Measurements from ENCODE around the gene KCNJ14. TPM values are rescaled to one million over a fixed set of nuclear protein-coding genes. Genes with fewer than 3 reads are reported as not detected.

KCNJ14 gene
- total and polyA plus RNA-seq, 3 experiments from 2014 or later = 0.12 to 2.0 (median 1.8) TPM

DNA sequence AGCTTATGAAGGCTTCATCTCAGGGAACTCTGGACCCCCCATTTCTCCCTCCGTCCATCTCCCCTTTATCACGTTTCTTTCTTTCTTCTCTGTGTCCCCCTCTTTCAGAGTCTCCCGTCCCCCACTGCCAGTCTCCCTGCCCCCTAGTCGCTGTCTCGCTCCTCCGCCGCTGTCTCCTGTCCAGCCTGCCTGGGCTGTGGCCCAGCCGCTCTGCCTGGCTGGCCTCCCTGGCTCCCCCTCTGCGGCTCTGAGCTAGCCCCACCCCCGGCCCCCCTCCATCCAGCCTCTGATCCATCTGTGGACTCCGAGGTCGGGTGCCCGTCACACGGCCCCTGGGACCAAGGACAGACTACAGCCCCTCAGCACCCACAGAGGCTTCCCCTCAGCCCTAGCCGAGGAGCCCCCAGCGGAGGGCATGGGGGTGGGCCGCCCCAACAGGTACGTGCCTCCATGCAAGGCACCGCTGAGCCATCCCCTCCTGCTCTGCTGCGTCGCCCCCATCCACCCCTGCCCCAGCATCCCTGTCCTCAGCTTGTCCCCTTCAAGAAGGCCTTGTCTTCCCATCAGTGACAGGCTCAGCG, 1.1 kb upstream of the KCNJ14 start:
- CTCF ChIA-PET = no interaction called here
- no peak overlapping the region for H3K27ac Mint-ChIP-seq
- peaks cover 36% of the 10 kb centered on the region for H3K36me3 ChIP-seq (ENCODE audit: insufficient read depth, low read length)

DNA sequence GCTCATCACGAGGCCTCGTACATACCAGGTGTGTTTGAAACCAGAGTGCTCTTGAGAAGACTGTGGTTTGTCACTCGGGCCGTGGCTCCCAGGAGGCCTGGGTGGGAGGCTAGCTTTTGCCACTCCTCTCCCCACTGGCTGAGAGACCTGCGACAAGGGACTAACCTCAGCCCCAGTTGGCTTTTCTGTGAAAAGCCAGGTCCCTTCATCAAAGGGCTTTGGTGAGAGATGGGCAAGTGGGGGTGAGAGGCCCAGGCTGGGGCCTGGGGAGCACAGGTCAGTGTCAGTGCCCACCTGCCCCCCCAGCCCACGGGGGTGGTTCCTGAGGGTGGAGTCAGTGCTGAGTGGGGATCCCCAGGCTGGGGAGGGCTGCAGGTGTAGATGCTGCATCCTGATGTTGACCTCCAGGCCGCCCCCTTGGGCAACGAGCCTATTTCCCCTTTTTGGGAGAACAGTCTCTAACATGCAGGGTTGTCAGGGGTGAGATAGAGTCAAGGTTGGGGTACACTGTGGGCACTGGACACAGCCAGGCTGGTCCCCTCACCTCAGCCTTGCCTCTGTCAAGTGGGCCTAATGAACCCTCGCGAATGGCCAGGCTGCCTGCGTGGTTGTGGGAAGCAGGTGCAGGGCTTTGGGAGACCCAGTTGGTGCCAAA, 661 bp downstream of the KCNJ14 start:
- H3K9me3 ChIP-seq (ENCODE audit: low read length) = no peaks in the 10 kb centered on the region
- H3K27ac ChIP-seq (ENCODE audit: low read depth, low read length) = no peak overlapping the region
- Mint-ChIP-seq H3K27ac (no peak overlapping the region), H3K4me1 (peaks cover 3 to 8% (median 7%) of the 10 kb centered on the region in 3 donors), H3K9me3 (no peaks in the 10 kb centered on the region), H3K27me3 (no peaks in the 10 kb centered on the region), H3K4me3 (no peak overlapping the region), H3K36me3 (peaks cover 5 to 59% (median 11%) of the 10 kb centered on the region in 3 donors)
- no peak overlapping the region for H3K4me3 ChIP-seq (ENCODE audit: low read length)
- peaks cover 25% of the 10 kb centered on the region for H3K36me3 ChIP-seq (ENCODE audit: insufficient read depth, low read length)
- ChIA-PET POLR2A (interaction anchor here (0.6 kb wide), 1 partner anchor 61 kb away, joined by 5 read pairs; no protein-coding TSS in a partner anchor), CTCF (no interaction called here)
- no peaks in the 10 kb centered on the region for H3K4me1 ChIP-seq (ENCODE audit: insufficient read depth, low read length)
- no peak for DNase-seq
- no peaks in the 10 kb centered on the region for H3K27me3 ChIP-seq (ENCODE audit: insufficient read depth, low read length, poor library complexity, severe bottlenecking)

More for the DNA sequence above, 1.1 kb upstream of the KCNJ14 start:
- POLR2A ChIA-PET = interaction anchor here (0.7 kb wide), 1 partner anchor 8 kb away, joined by 5 read pairs; no protein-coding TSS in a partner anchor
- DNase-seq = no peak
- Mint-ChIP-seq H3K4me1 (peaks cover 3 to 10% (median 8%) of the 10 kb centered on the region in 3 donors), H3K36me3 (peaks cover 5 to 74% (median 12%) of the 10 kb centered on the region in 3 donors), H3K4me3 (no peak overlapping the region), H3K27me3 (no peaks in the 10 kb centered on the region), H3K9me3 (no peaks in the 10 kb centered on the region)
- H3K27me3 ChIP-seq (ENCODE audit: insufficient read depth, low read length, poor library complexity, severe bottlenecking) = no peaks in the 10 kb centered on the region
- H3K4me3 ChIP-seq (ENCODE audit: low read length) = no peak overlapping the region
- no peaks in the 10 kb centered on the region for H3K9me3 ChIP-seq (ENCODE audit: low read length)
- H3K27ac ChIP-seq (ENCODE audit: low read depth, low read length) = no peak overlapping the region
- no peaks in the 10 kb centered on the region for H3K4me1 ChIP-seq (ENCODE audit: insufficient read depth, low read length)

DNA sequence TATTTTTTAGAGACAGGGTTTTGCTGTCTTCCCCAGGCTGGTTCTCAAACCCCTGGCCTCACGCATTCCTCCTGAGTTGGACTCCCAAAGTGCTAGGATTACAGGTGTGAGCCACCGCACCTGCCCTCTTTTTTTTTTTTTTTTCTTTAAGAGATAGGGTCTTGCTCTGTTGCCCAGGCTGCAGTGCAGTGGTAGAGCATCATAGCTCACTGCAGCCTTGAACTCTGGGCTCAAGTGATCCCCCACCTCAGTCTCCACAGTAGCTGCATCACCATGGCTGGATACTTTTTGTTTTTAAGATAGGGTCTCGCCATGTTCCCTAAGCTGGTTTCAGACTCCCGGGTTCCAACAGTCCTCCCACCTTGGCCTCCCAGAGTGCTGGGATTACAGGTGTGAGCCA, 1.5 kb downstream of the KCNJ14 start:
- no peak for DNase-seq
- CTCF ChIA-PET = no interaction called here

DNA sequence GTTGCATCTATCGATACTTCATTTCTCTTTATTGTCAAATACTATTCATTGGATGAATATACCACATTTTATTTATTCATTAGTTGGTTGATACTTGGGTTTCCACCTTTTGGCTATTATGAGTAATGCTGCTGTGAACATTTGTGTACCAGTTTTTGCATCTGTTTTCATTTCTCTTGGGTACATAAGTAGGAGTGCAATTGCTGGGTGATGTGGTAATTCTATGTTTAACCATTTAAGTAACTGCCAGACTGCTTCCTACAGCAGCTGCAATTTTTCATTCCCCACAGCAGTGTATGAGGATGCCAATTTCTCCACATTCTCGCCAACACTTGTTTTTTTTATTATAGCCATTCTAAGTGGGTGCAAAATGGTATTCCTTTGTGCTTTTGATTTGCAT, 2.6 kb downstream of the KCNJ14 start:
- POLR2A ChIA-PET = no interaction called here
- H3K4me1 Mint-ChIP-seq = peaks cover 3 to 8% (median 7%) of the 10 kb centered on the region in 3 donors
- no peaks in the 10 kb centered on the region for H3K9me3 Mint-ChIP-seq
- no peaks in the 10 kb centered on the region for H3K4me1 ChIP-seq (ENCODE audit: insufficient read depth, low read length)
- CTCF ChIA-PET = no interaction called here
- no peak for DNase-seq
- no peak overlapping the region for H3K4me3 ChIP-seq (ENCODE audit: low read length)
- H3K9me3 ChIP-seq (ENCODE audit: low read length) = no peaks in the 10 kb centered on the region
- no peak overlapping the region for H3K27ac Mint-ChIP-seq
- H3K4me3 Mint-ChIP-seq = no peak overlapping the region
- no peaks in the 10 kb centered on the region for H3K27me3 ChIP-seq (ENCODE audit: insufficient read depth, low read length, poor library complexity, severe bottlenecking)
- peaks cover 5 to 40% (median 9%) of the 10 kb centered on the region in 3 donors for H3K36me3 Mint-ChIP-seq
- no peaks in the 10 kb centered on the region for H3K27me3 Mint-ChIP-seq
- H3K36me3 ChIP-seq (ENCODE audit: insufficient read depth, low read length) = peaks cover 9% of the 10 kb centered on the region
- no peak overlapping the region for H3K27ac ChIP-seq (ENCODE audit: low read depth, low read length)

More for the DNA sequence above, 1.5 kb downstream of the KCNJ14 start:
- Histone ChIP-seq H3K27me3 (ENCODE audit: insufficient read depth, low read length, poor library complexity, severe bottlenecking) (no peaks in the 10 kb centered on the region), H3K27ac (ENCODE audit: low read depth, low read length) (no peak overlapping the region), H3K4me1 (ENCODE audit: insufficient read depth, low read length) (no peaks in the 10 kb centered on the region), H3K36me3 (ENCODE audit: insufficient read depth, low read length) (peaks cover 17% of the 10 kb centered on the region), H3K9me3 (ENCODE audit: low read length) (no peaks in the 10 kb centered on the region), H3K4me3 (ENCODE audit: low read length) (no peak overlapping the region)
- H3K4me1 Mint-ChIP-seq = peaks cover 3 to 8% (median 7%) of the 10 kb centered on the region in 3 donors
- H3K36me3 Mint-ChIP-seq = peaks cover 5 to 51% (median 11%) of the 10 kb centered on the region in 3 donors
- H3K27me3 Mint-ChIP-seq = no peaks in the 10 kb centered on the region
- no peak overlapping the region for H3K27ac Mint-ChIP-seq
- H3K9me3 Mint-ChIP-seq = no peaks in the 10 kb centered on the region
- H3K4me3 Mint-ChIP-seq = no peak overlapping the region
- POLR2A ChIA-PET = no interaction called here

DNA sequence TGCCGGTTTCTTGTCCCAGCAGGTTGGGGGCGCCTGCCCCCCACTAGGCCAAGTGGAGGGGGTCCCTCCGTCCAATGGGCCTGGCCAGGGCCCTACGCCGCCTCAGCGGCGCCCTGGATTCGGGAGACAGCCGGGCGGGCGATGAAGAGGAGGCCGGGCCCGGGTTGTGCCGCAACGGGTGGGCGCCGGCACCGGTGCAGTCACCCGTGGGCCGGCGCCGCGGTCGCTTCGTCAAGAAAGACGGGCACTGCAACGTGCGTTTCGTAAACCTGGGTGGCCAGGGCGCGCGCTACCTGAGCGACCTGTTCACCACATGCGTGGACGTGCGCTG, 6.2 kb downstream of the KCNJ14 start:
- Histone ChIP-seq H3K27ac (ENCODE audit: low read depth, low read length) (no peak overlapping the region), H3K4me1 (ENCODE audit: insufficient read depth, low read length) (no peaks in the 10 kb centered on the region), H3K4me3 (ENCODE audit: low read length) (no peak overlapping the region), H3K9me3 (ENCODE audit: low read length) (no peaks in the 10 kb centered on the region), H3K27me3 (ENCODE audit: insufficient read depth, low read length, poor library complexity, severe bottlenecking) (no peaks in the 10 kb centered on the region), H3K36me3 (ENCODE audit: insufficient read depth, low read length) (no peaks in the 10 kb centered on the region)
- CTCF ChIA-PET = no interaction called here
- POLR2A ChIA-PET = no interaction called here
- Mint-ChIP-seq H3K27ac (no peak overlapping the region), H3K27me3 (no peaks in the 10 kb centered on the region), H3K4me3 (no peak overlapping the region), H3K9me3 (no peaks in the 10 kb centered on the region), H3K4me1 (no peaks in the 10 kb centered on the region), H3K36me3 (peaks cover 0 to 12% (median 2%) of the 10 kb centered on the region in 3 donors)
- DNase-seq = no peak

DNA sequence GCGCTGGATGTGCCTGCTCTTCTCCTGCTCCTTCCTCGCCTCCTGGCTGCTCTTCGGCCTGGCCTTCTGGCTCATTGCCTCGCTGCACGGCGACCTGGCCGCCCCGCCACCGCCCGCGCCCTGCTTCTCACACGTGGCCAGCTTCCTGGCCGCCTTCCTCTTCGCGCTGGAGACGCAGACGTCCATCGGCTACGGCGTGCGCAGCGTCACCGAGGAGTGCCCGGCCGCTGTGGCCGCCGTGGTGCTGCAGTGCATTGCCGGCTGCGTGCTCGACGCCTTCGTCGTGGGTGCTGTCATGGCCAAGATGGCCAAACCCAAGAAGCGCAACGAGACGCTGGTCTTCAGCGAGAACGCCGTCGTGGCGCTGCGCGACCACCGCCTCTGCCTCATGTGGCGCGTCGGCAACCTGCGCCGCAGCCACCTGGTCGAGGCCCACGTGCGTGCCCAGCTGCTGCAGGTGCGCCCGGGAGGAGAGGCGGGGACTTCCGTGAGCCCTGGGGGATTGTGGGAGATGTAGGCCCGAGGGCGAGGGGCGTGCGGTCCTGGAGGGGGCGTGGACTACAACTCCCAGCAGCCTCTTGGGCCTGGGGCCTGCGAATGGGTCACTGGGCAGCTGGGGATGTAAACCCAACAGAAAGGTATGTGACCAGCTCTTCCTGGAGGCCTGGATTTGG, 6.7 kb downstream of the KCNJ14 start:
- Mint-ChIP-seq H3K4me1 (no peaks in the 10 kb centered on the region), H3K4me3 (no peak overlapping the region), H3K27me3 (no peaks in the 10 kb centered on the region), H3K9me3 (no peaks in the 10 kb centered on the region), H3K36me3 (peaks cover 0 to 9% (median 2%) of the 10 kb centered on the region in 3 donors), H3K27ac (no peak overlapping the region)
- Histone ChIP-seq H3K36me3 (ENCODE audit: insufficient read depth, low read length) (no peaks in the 10 kb centered on the region), H3K27ac (ENCODE audit: low read depth, low read length) (no peak overlapping the region), H3K27me3 (ENCODE audit: insufficient read depth, low read length, poor library complexity, severe bottlenecking) (no peaks in the 10 kb centered on the region), H3K4me1 (ENCODE audit: insufficient read depth, low read length) (no peaks in the 10 kb centered on the region), H3K9me3 (ENCODE audit: low read length) (no peaks in the 10 kb centered on the region), H3K4me3 (ENCODE audit: low read length) (no peak overlapping the region)
- DNase-seq = no peak
- POLR2A ChIA-PET = no interaction called here
- CTCF ChIA-PET = no interaction called here

DNA sequence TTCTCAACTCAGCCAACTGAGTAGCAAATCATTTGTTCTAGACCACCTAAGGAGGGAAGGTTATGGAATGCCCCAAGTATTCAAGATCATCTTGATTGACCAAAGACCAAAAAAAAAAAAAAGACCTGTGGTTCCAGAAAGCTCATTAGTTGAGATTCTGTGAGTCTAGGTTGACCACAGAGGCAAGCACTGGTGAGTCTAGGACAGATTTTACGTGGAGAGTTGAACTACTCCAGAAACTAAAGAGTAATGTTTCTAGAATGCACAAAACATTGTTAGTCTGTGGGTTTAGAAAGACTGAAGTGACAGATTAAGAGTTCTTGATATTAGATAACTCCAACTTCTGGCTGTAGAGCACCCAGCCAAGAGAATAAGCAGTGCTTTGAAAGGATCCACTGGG, 9.8 kb downstream of the KCNJ14 start:
- ChIA-PET POLR2A (interaction anchor here (0.7 kb wide), 1 partner anchor 282 kb away, joined by 3 read pairs; the partner anchor contains the start of gene IZUMO1), CTCF (no interaction called here)
- Mint-ChIP-seq H3K36me3 (peaks cover 0 to 8% (median 0%) of the 10 kb centered on the region in 3 donors), H3K4me1 (peaks cover 7 to 14% (median 14%) of the 10 kb centered on the region in 3 donors), H3K9me3 (no peaks in the 10 kb centered on the region), H3K4me3 (no peak overlapping the region), H3K27me3 (no peaks in the 10 kb centered on the region), H3K27ac (peak overlapping the region in 2 of 8 donors; percentile 1 to 18)
- no peak for DNase-seq
- Histone ChIP-seq H3K27me3 (ENCODE audit: insufficient read depth, low read length, poor library complexity, severe bottlenecking) (no peaks in the 10 kb centered on the region), H3K9me3 (ENCODE audit: low read length) (no peaks in the 10 kb centered on the region), H3K4me3 (ENCODE audit: low read length) (no peak overlapping the region), H3K27ac (ENCODE audit: low read depth, low read length) (no peak overlapping the region), H3K4me1 (ENCODE audit: insufficient read depth, low read length) (peaks cover 11% of the 10 kb centered on the region), H3K36me3 (ENCODE audit: insufficient read depth, low read length) (no peaks in the 10 kb centered on the region)

Data from CD8-positive, alpha-beta memory T cell (primary cell).